OCI-LY7 (cell line): ENCODE data around the gene C1orf21.

ENCODE experiments used
- CTCF ChIP-seq: fragments of 200-600 bp; sonication (generic); conservative IDR thresholded peaks from 2 replicates; pipeline ENCODE4 v1.5.1; 2014; ENCODE audit warnings: mild to moderate bottlenecking, antibody characterized with exemption, low read length, moderate library complexity, mixed read lengths
- EZH2phosphoT487 ChIP-seq: fragments of 200-600 bp; sonication (generic); IDR thresholded peaks from 2 replicates; pipeline ENCODE4 v1.6.1; 2018; ENCODE audit warnings: low read depth, borderline replicate concordance, mild to moderate bottlenecking, mixed run types, antibody characterized with exemption, low read length, moderate library complexity, mixed read lengths

GRCh38 chr1:184492536-184492935, 105.7 kb downstream of the C1orf21 start:
- TF ChIP-seq CTCF, result no peak
- TF ChIP-seq EZH2phosphoT487, result no peak
